HG03025 (cell line): Measurements from ENCODE around the gene AGO1.
"Not testable (repeated sequence)": the region's sequence is repeated elsewhere in the genome, so short reads cannot be mapped to it uniquely, and the experiment has no call there.

Experiments
- ATAC-seq: cut with Tn5 transposase; IDR thresholded peaks from one replicate; pipeline ENCODE4 v1.9.1; 2021; ENCODE audit warnings: mild to moderate bottlenecking, moderate library complexity; ENCODE audit not compliant: unreplicated experiment, low FRiP score

The AGO1 gene

DNA sequence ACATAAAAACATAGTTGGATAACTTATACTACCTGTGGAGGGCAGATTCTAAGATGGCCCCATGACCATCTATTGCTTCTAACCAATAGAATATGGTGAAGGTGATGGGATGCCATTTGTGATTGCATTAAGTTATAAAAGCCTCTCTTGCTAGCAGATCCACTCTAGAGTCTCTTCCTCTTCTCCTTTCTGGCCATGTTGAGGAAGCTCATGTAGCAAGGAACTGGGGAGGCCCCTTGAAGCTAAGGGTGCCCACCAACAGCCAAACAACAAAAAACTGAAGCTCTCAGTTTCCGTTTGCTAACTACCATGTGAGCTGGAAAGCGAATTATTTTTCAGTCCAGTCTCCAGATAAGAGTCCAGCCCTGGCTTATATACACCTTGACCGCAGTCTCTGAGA, 16.0 kb upstream of the AGO1 start:
- ATAC-seq: no peak

DNA sequence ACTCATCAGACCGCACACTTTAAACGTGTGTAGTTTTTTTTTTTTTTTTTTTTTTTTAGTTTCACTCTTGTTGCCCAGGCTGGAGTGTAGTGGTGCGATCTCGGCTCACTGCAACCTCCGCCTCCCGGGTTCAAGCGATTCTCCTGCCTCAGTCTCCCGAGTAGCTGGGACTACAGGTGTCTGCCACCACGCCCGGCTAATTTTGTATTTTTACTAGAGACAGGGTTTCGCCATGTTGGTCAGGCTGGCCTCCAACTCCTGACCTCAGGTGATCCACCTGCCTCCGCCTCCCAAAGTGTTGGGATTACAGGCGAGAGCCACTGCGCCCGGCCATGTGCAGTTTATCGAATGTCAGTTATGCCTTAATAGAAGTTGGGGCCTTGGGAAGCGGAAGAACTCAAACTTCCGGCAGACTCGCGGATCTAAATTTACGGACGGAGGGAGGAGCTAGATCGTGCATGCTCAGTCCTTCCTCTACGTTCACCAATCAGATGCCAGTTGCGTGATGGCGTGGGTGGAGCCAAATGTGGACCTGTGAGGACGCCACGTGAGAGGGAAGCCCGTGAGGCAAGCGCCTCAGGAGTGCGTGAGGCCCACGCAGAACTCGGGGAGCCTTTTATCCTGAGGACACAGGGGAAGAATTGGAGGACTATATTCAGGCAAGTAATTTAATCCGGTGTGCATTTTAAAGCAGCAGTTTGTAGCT, 13.6 kb upstream of the AGO1 start:
- not testable (repeated sequence) for ATAC-seq

DNA sequence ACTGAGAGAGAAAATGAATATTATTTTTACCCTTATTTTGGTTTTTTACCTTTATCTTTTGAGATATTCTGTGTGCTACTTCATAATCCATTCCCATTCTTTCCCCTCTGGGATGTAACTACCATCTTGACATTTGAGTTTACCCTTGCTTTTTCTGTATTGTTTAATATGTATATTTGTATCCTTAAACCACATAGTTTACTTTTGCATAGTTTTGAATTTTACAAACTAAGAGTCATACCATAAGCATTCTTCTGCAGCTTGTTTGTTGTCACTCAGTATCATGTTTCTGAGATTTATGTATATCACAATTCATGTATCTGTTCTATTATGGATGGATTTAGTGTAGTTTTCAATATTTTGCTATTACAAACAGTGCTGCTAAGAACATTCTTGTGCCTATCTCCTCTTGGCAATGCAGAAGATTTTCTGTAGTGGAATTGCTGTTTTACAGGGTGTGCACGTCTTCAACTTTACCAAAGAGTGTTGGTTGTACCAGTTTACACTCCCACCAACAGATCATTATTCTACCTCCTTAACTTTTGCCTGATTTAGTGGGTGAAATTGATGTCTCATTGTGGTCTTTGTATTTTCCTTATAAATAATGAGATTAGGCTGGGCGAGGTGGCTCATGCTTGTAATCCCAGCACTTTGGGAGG, 12.2 kb upstream of the AGO1 start:
- ATAC-seq: no peak

DNA sequence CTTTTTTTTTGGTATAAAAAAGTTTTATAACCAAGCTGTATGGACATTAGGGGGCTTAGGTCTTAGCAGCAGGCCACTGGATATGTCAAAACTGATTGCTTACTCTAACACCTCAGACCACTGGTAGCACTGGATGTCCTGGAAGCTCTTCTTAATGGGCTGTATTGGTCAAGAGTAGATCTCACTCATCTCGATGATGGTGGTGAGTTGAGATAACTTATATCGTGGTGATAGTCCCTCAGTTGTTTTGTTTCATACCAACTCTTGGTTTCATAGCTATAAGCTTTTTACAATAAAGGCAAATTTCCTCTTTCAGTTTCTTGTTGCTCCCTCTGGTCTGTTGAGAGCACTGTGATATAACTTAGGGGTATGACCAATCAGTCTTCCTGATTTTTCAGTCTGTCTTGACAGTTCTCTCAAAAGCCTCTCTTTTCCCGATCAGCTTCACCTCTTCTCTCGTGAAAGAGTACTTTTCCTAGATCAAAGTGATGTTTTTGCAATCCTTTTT, 9.7 kb upstream of the AGO1 start:
- ATAC-seq: no peak

DNA sequence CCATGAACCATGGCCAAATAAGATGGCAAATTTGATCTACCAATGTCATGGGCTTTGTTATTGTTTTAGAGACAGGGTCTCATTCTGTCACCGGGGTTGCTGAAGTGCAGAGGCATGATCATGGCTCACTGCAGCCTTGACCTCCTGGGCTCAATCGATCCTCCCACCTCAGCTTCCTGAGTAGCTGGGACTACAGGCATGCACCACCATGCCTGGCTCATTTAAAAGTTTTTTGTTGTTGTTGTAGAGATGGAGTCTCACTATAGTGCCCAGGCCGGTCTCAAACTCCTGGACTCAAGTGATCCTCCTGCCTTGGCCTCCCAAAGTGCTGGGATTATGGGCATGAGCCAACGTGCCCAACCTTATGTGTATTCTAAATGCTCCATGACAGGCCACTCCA, 8.9 kb upstream of the AGO1 start:
- ATAC-seq: not testable (repeated sequence)

DNA sequence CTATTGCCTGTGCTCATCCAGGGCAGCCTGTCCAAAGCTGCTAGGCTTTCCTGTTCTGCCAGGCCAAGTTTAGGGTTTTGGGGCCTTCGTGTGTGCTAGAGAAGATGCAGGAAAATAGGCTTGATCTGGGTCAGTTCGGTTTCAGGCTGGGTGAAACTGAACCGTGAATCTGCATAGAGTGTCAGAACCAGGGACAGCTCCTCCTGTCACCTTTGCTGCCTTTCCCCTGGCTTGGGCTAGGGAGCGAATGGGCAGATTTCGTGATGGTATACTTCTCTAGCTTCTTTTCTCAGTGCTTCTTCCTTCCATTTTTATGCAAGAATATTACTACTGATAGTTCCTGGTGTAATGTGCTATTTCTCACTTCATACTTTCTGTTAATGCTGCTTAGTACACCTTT, 6.0 kb upstream of the AGO1 start:
- ATAC-seq: no peak

DNA sequence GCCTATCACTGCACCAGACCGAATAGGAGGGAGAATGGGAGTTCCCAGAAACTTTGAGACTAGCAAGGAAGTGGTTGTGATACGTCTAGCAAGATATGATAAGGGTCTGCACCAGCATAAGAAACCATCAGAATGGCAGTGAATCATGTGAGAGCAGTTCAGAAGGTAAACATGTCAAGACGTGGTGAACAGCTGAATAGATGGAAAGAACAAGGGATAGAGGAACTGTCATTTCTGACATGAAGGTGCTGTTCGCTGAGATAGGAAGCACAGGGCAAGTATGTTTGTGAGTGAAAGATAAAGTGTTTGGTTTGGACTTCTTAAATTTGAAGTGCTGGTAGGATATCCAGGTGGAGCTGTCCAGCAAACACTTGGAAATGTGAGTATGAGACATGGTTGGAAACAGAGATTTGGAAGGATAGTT, 1.1 kb upstream of the AGO1 start:
- no peak for ATAC-seq

DNA sequence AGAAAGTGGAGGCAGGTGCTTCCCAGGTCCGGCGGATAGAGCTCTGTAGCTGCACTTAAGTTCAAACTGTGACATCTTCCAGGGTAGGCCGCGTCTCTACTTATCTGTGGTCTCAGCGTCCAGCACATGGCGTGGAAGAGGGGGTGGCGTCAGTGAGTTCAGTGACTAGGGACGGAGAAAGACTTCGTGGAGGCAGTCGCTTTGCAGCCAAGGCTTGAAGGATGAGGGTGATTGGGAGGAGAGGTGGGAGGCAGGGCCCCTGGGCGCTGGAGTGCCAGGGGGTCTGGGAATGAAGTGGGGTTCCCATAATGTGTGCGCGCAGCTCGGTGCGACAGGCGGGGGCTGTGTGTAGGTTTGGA, 444 bp upstream of the AGO1 start:
- ATAC-seq: no peak

DNA sequence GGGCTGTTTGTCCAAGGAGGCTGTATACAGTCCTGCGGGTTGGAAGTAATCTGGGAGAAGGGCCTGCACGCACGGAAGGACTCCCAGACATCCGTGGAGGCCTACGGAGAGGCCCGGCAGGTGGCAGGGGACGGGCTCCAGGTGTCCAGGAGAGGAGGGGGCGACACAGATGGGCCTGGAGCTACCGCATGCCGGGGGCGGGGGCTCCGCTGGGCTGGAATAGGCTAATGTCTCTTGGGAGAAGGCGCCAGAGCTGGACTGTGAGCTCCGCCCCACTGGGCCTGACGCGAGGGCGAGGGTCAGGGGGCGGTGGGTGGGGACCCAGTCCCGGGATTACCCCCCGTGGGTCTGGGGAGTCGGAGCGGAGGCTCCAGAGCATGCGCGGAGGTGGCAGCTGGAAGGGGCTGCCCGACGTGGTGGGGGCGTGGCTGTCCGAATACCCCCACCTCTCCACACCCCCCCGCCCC, 659 bp downstream of the AGO1 start:
- ATAC-seq: peak; percentile 14

DNA sequence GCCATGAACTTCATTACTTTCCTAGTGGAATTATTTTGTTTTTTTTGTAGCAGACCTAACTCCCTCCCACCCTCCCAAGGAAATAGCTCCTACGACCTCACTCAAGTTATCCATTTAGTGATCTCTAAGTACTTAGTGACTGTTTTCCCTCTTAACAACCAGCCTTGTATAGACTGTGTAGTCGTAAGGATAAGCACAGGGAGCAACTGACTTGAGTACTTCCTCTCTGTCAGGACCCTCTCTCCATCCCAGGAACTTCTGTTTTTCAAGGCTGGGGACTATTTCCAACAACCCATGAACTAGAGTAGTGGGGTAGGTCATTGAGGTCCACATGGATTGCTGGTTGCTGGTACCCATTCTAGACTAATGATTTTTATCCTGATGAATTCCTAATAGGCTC, 1.9 kb downstream of the AGO1 start:
- ATAC-seq: no peak

DNA sequence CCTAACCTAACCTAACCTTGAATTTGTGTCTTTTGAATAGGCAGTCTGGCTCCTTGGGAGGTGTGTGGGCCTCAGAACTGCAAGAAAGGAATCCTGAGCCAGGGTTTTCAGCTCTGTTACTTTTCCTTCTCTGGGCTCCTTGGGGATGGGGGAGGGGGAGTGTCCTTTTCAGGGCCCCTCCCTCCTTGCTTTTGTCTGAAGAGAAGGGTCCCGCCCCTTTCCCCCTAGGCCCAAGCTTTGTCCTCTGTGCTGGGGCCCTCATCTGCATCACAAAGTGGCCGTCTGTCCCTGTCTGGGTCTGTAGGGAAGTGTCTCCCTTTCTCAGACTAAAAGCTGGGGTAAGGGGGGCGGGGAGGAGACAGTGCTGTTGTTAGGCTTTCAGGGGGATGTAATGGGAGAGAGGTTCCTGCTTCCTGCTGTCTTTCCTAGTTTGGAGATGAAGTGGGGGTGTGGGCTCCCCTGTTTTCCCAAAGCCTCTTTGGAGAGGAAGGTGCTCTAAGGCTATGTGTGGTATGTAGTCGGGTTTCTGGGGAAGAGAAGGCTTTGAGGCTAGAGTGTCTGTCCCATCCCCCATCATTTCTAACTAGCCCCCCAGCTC, 3.1 kb downstream of the AGO1 start:
- ATAC-seq: no peak

DNA sequence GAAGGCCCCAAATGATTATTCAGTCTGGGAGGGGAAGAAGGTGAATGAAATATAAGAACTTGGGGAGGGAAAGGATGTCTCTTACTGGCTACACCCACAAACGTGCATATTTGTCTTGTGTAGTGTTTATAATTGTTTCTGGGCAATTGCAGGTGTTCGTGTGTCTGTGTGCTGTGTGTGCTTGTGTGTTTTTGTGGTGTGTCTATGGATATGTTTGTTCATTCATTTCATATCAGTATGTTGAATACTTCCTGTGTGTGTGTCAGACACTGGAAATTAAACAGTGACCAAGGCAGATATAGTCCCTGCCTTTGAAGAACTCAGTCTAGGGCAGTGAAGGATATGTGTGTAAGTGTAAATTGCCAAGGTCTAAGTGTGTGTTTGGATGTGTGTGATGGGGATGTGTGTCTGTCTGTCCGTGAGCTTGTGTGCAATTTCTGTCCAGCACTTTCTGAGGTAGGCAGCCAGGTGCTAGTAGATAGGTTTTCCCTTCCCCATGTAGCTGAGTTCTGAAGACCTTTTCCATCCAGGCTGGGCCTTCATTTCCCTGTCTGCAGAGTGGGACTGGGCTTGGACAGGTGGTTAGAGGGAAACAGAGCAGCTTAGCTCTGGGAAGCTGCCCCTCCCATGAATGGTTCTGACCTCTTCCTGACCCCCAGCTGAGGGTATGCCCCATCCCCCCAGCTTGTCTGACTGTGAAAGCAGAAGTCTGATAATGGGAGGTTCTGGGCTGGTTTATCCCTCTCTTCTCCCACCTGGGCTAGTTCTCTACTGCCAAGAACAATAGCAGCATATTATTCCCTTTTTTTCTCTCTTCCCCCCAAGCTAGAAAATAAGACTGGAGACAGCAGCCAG, 3.8 kb downstream of the AGO1 start:
- no peak for ATAC-seq

DNA sequence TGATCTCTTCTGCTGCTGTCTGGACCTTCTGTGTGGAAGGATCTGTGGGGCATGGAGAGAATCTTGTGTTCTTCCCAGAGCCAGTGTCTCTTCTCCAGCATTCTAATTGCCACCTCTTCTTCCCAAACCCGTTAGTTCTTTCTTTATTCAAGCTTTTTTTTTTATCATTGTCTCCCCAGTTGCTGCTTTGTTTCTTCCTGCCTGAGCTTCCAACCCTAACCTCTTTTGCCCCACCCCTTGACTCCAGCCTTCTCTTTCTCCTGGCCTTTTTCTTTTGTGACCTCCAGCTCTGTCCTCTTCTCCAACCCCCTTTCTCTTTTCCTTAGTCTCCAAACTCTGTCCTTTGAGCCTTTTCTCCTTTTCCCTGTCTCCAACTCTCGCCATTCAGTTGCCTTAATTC, 4.5 kb downstream of the AGO1 start:
- no peak for ATAC-seq

DNA sequence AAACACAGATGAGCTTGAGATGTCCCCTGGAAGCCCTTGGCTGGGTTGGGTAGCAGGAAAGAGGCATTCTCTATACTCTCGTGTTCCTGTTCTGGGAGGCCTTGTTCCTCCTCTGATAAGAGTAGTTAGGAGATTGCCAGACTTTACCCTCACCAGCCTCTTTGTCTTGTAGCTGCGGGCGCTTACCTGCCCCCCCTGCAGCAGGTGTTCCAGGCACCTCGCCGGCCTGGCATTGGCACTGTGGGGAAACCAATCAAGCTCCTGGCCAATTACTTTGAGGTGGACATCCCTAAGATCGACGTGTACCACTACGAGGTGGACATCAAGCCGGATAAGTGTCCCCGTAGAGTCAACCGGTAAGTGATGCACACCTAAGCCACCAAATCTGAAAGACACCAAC, 5.2 kb downstream of the AGO1 start:
- ATAC-seq: no peak

DNA sequence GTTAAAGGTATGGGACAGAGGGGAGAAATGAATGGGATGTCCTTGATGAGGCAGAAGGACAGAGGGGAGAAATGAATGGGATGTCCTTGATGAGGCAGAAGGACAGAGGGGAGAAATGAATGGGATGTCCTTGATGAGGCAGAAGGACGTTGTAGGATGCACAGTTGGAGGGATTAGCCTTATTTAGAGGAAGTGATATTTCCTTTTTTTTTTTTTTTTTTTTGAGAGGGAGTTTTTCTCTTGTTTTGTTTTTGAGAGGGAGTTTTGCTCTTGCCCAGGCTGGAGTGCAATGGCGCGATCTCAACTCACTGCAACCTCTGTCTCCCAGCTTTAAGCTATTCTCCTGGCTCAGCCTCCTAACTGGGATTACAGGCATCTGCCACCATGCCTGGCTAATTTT, 6.0 kb downstream of the AGO1 start:
- not testable (repeated sequence) for ATAC-seq

DNA sequence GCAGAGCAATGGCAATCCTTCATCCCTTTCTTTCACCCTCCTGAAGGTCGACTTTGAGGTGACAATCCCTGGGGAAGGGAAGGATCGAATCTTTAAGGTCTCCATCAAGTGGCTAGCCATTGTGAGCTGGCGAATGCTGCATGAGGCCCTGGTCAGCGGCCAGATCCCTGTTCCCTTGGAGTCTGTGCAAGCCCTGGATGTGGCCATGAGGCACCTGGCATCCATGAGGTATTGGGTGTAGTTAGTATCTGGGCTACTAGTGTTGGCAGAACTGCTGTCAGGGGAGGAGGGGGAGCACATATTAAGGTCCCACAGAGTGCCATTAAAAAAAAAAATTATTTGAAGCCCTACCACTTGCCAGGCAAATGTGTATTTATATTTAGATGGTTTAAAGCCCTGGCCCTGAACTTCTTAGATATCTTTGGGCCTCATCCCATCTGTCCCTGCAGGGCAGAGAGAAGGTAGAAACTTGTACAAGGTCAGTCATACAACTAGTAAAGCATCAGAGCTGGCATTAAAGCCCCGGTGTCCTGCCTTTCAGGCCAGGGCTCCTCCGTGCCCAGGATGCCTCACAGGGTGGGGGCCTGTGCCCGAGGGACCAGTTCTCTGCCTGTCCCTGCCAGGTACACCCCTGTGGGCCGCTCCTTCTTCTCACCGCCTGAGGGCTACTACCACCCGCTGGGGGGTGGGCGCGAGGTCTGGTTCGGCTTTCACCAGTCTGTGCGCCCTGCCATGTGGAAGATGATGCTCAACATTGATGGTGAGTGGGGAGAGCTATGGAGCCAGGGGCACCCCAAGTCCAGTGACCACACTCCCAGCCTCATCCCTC, 10.3 kb downstream of the AGO1 start:
- ATAC-seq: no peak

DNA sequence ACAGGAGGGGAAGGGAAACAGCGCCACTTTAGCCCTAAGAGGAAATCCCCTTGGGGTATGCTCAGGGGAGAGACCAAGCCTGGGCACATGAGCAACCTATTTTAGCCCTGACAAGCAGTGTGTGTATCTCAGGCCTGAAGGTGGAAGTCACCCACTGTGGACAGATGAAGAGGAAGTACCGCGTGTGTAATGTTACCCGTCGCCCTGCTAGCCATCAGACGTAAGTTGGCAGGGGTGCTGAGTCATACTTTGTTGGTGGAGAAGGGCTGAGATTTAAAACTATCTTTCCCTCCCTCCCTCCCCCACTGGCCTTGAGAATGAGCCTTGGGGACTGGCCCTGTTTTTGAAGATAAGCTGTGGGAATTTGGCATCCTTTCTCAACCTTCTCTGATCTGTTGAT, 11.2 kb downstream of the AGO1 start:
- no peak for ATAC-seq

DNA sequence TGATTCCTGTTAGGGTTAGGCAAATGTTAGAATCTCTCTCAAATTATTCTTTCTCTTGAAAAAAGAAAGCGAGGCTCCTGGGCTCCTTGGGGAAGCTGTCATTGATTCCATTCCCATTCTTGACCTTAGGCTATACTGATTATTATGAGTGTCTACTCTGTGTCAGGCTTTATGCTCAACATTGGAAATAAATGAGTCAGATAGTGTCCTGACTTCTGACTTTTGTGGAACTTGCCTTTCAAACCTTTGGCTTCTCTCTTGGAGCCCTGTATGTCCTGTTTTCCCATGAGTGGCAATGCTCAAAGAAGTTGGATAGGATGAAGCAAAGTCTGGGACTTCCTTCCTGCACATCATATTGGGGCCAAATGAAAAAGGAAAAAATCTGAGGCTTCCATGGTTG, 11.6 kb downstream of the AGO1 start:
- ATAC-seq: no peak

DNA sequence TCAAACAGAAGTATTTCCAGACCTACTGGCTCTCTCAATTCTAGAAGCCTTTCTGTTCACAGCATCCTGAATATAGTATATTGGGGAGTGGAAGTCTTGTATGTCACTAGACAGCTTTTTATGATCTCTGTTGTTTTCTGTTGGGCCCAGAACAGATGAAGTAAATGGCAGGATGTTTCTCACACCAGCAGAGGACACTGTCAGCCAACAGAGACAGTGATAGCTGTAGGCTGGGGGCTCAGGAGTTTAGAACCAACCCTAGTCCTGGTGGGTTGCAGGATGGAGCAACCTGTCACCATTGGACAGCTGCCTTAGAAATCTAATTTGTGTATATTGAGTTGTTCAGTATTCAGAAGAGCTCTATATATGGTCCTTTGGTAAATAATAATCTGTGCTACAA, 16.9 kb downstream of the AGO1 start:
- ATAC-seq: no peak

DNA sequence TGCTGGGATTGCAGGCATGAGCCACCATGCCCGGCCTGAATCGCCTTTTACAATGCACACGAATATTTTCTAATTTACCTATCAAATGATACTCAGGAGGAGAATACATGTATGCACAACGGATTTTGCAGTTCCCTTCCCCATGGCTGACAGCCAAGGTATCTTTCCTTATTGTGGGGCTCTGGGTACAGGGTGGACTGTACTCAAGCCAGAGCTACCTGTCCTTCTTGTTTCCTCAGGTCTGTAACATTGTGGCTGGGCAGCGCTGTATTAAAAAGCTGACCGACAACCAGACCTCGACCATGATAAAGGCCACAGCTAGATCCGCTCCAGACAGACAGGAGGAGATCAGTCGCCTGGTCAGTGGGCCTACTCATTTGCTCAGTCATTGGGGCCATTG, 18.2 kb downstream of the AGO1 start:
- no peak for ATAC-seq
